Bronchial epithelial cell (primary cell): ENCODE data around the gene TMC1. TPM values are rescaled to one million over a fixed set of nuclear protein-coding genes. Genes with fewer than 3 reads are reported as not detected.

ENCODE experiments used
- DNase-seq: peaks from one replicate; pipeline ENCODE4 v3.0.0-alpha.2; 2010; ENCODE audit warnings: low read depth
- FAIRE-seq: peaks from 2 replicates; lab custom pipeline; 2011; peaks lifted over from hg19 to GRCh38; lab: Jason Lieb, UNC
- H3K27me3 ChIP-seq: 2 replicates; pipeline ENCODE4 v1.5.1; 2011; ENCODE audit warnings: low read length; ENCODE audit not compliant: control insufficient read depth, insufficient read depth
- H3K36me3 ChIP-seq: 2 replicates; pipeline ENCODE4 v1.5.1; 2011; ENCODE audit warnings: low read length; ENCODE audit not compliant: control insufficient read depth, insufficient read depth
- H3K4me3 ChIP-seq: 2 replicates; pipeline ENCODE4 v1.5.1; 2011; ENCODE audit warnings: mild to moderate bottlenecking, low read depth, low read length, control low read depth
- total RNA-seq: library from RNA; depleted of rRNA; stranded (reverse); fragments of >200 nt; gene quantifications from 2 replicates; pipeline ENCODE4 v1.2.1, GENCODE V29; 2014
- TF ChIP-seq, protein P1 (sequence below): IDR thresholded peaks from 2 replicates; pipeline ENCODE4 v1.5.1; 2011; ENCODE audit warnings: mild to moderate bottlenecking, moderate library complexity, low read length, control low read depth, inconsistent platforms; ENCODE audit not compliant: insufficient read depth, severe bottlenecking

Gene TMC1
- total RNA-seq, 1 donor from 2014 or later = not detected

- Histone ChIP-seq H3K4me3 (no peak overlapping the region), H3K36me3 (no peaks in the 10 kb centered on the region), H3K27me3 (no peaks in the 10 kb centered on the region)
- DNase-seq (no peak), FAIRE-seq (no peak)
- TF ChIP-seq, protein P1, sequence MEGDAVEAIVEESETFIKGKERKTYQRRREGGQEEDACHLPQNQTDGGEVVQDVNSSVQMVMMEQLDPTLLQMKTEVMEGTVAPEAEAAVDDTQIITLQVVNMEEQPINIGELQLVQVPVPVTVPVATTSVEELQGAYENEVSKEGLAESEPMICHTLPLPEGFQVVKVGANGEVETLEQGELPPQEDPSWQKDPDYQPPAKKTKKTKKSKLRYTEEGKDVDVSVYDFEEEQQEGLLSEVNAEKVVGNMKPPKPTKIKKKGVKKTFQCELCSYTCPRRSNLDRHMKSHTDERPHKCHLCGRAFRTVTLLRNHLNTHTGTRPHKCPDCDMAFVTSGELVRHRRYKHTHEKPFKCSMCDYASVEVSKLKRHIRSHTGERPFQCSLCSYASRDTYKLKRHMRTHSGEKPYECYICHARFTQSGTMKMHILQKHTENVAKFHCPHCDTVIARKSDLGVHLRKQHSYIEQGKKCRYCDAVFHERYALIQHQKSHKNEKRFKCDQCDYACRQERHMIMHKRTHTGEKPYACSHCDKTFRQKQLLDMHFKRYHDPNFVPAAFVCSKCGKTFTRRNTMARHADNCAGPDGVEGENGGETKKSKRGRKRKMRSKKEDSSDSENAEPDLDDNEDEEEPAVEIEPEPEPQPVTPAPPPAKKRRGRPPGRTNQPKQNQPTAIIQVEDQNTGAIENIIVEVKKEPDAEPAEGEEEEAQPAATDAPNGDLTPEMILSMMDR = no peak
These were observed 291.2 kb downstream of the TMC1 start for GRCh38 chr9:72812559-72813111.

DNA sequence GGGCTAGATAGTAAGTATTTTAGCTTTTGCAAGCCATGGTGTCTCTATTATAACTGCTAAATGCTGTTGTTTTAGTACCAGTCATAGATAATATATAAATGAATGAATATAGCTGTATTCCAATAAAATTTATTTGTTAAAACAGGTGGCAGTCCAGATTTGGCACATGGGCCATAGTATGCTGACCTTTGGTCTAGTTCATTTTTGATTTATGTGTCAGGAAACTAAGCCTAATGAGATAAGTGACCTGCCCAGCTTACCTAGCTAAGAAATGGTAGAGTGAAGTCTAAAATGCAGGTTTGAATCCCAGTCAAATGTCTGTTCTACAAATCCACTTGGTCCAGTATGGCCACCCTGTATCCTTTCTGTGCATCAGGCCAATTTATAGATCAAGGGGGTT lies 292.1 kb downstream of the TMC1 start:
- TF ChIP-seq, protein P1 = no peak
- DNase-seq (no peak), FAIRE-seq (no peak)
- Histone ChIP-seq H3K36me3 (no peaks in the 10 kb centered on the region), H3K27me3 (no peaks in the 10 kb centered on the region), H3K4me3 (no peak overlapping the region)

GRCh38 chr9:72814083-72814597 lies 292.7 kb downstream of the TMC1 start:
- no peaks in the 10 kb centered on the region for H3K36me3 ChIP-seq
- H3K4me3 ChIP-seq = no peak overlapping the region
- no peak for FAIRE-seq
- no peak for DNase-seq
- TF ChIP-seq, protein P1 = no peak
- no peaks in the 10 kb centered on the region for H3K27me3 ChIP-seq

DNA sequence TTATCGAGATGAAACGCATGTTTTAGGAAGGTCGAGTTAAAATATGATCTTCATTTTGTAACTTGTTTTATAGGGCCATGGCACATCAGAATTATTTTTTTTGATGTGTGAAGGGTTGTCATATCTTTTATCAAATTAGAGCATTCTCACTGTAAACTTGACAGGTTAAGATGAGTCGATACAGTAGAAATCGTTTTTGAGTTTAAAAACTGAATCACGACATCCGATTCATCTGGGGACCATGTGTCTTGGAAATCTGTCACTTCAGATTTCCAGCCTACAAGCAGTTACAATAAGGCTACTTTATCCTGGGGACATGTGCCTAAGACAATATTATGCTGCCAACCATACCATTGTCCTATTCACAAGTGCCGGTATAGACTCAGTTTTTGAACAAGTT lies 295.3 kb downstream of the TMC1 start:
- DNase-seq (no peak), FAIRE-seq (no peak)
- Histone ChIP-seq H3K4me3 (no peak overlapping the region), H3K36me3 (no peaks in the 10 kb centered on the region), H3K27me3 (no peaks in the 10 kb centered on the region)
- TF ChIP-seq, protein P1 = no peak

DNA sequence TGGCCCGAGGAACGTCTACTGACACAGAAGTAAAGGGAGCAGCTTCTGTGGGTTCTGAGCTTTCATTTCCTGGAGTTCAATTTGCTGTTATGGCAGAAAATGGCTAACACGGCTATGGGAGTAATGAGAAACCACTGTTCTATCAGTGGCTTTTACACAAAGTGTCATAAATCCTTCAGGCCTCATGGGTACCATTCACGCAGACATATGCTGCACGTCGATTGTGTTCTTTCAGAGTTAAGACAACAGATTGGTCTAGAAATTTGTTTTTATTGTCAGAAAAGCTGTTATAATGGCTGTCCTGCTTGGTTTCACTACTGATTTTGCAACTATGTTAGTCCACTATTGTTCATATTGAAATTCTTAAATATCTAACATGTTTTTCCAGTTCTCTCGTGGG lies 296.0 kb downstream of the TMC1 start:
- no peaks in the 10 kb centered on the region for H3K36me3 ChIP-seq
- TF ChIP-seq, protein P1 = no peak
- no peak for FAIRE-seq
- DNase-seq = no peak
- H3K27me3 ChIP-seq = no peaks in the 10 kb centered on the region
- no peak overlapping the region for H3K4me3 ChIP-seq

DNA sequence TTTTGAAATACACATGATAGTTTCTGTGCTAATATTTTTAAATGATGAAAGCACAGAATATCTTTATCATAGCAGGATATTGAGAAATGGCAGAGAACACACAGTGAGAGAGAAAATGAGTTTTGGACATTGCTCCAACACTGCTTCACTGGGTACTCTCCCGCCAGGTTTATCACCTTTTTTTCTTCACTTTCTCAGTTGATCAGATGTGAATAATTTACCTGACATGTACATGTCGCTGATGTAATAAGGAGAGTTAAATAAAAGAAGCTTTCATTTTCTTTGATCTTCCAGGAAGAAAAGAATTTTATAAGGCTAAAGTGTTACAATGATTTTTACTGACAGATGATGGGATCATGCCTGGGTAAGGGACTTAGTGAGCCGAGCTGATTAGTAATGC lies 297.0 kb downstream of the TMC1 start:
- no peak overlapping the region for H3K4me3 ChIP-seq
- FAIRE-seq (no peak), DNase-seq (no peak)
- TF ChIP-seq, protein P1 = no peak
- no peaks in the 10 kb centered on the region for H3K36me3 ChIP-seq
- no peaks in the 10 kb centered on the region for H3K27me3 ChIP-seq
